ENCODE results near the gene SLC9A9. TPM values are rescaled to one million over a fixed set of nuclear protein-coding genes. Genes with fewer than 3 reads are reported as not detected.

Gene SLC9A9
- total RNA-seq, 2 experiments from 2014 or later: 12.2 TPM

DNA sequence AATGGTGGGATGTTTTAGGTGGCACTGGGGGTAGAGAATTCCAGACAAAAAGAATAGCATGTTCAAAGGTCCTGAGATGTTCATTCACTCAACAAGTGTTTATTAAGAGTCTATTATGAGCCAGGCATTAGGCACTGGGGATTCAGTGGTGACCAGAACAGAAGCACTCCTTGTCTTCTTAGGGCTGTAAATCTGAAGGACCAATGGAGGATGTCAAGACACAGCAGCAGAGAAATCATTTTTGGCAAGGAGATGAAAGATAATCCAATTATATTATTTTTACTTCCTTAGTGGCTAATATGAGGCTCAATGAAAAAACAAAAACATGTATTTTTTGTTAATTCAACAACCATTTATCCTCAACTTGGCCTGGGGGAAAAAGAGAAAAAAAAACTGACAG lies 218.5 kb downstream of the SLC9A9 start:
- TF ChIP-seq, protein P1, sequence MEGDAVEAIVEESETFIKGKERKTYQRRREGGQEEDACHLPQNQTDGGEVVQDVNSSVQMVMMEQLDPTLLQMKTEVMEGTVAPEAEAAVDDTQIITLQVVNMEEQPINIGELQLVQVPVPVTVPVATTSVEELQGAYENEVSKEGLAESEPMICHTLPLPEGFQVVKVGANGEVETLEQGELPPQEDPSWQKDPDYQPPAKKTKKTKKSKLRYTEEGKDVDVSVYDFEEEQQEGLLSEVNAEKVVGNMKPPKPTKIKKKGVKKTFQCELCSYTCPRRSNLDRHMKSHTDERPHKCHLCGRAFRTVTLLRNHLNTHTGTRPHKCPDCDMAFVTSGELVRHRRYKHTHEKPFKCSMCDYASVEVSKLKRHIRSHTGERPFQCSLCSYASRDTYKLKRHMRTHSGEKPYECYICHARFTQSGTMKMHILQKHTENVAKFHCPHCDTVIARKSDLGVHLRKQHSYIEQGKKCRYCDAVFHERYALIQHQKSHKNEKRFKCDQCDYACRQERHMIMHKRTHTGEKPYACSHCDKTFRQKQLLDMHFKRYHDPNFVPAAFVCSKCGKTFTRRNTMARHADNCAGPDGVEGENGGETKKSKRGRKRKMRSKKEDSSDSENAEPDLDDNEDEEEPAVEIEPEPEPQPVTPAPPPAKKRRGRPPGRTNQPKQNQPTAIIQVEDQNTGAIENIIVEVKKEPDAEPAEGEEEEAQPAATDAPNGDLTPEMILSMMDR (IDR thresholded peaks at IDR 0.05): no peak
- intact Hi-C loops (cut with DNase I, micrococcal nuclease): no loop called here
- no peak overlapping the region for H3K27ac Mint-ChIP-seq
- no peaks in the 10 kb centered on the region for H3K4me1 Mint-ChIP-seq (ENCODE audit: low read depth)
- ATAC-seq (ENCODE audit: poor library complexity): no peak
- DNase-seq: no peak
- Histone ChIP-seq H3K4me3 (ENCODE audit: low read length) (no peak overlapping the region), H3K36me3 (ENCODE audit: insufficient read depth, low read length) (no peaks in the 10 kb centered on the region), H3K4me1 (ENCODE audit: insufficient read depth, low read length) (no peaks in the 10 kb centered on the region), H3K9me3 (ENCODE audit: control insufficient read depth in 1 of 2, insufficient read depth in 1 of 2, low read length in 2 of 2) (no peaks in the 10 kb centered on the region), H3K27me3 (ENCODE audit: control insufficient read depth in 1 of 2, insufficient read depth in 2 of 2, low read length in 2 of 2) (no peaks in the 10 kb centered on the region), H3K27ac (ENCODE audit: low read depth in 1 of 2, low read length in 2 of 2) (no peak overlapping the region)
- H3K9me3 Mint-ChIP-seq: no peaks in the 10 kb centered on the region
- no peaks in the 10 kb centered on the region for H3K27me3 Mint-ChIP-seq
- ChIA-PET CTCF (interaction anchor here (1.0 kb wide), 1 partner anchor 45 kb away, joined by 4 read pairs; no protein-coding TSS in a partner anchor), POLR2A (no interaction called here)
- H3K4me3 Mint-ChIP-seq: no peak overlapping the region
- H3K36me3 Mint-ChIP-seq (ENCODE audit: low read depth): peaks cover 3% of the 10 kb centered on the region

DNA sequence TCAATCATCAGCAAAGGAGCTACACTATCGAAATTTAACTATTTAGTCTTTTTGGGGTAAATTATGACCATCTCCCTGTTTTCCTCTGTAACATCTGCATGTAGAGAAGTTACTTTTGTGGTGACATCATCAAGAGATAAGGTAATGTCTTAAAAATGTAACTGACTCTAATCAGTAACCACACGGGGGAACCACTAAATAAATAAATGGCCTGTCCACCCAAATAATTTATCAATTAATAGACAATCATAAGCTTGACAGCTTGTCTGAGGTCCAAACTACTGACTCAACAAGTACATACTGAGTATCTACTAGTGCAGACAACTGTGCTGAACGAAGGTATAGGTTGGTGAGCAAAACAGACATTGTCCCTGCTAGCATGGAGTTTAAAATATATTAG lies 219.3 kb downstream of the SLC9A9 start:
- Mint-ChIP-seq H3K36me3 (ENCODE audit: low read depth) (peaks cover under 1% of the 10 kb centered on the region), H3K9me3 (no peaks in the 10 kb centered on the region), H3K4me3 (no peak overlapping the region), H3K27ac (no peak overlapping the region), H3K4me1 (ENCODE audit: low read depth) (no peaks in the 10 kb centered on the region), H3K27me3 (no peaks in the 10 kb centered on the region)
- POLR2A ChIA-PET: no interaction called here
- no peaks in the 10 kb centered on the region for H3K9me3 ChIP-seq (ENCODE audit: control insufficient read depth in 1 of 2, insufficient read depth in 1 of 2, low read length in 2 of 2)
- no peaks in the 10 kb centered on the region for H3K27me3 ChIP-seq (ENCODE audit: control insufficient read depth in 1 of 2, insufficient read depth in 2 of 2, low read length in 2 of 2)
- H3K4me1 ChIP-seq (ENCODE audit: insufficient read depth, low read length): no peaks in the 10 kb centered on the region
- ATAC-seq (ENCODE audit: poor library complexity): no peak
- TF ChIP-seq, protein P1 (IDR thresholded peaks at IDR 0.05): no peak
- H3K4me3 ChIP-seq (ENCODE audit: low read length): no peak overlapping the region
- H3K36me3 ChIP-seq (ENCODE audit: insufficient read depth, low read length): no peaks in the 10 kb centered on the region
- no peak overlapping the region for H3K27ac ChIP-seq (ENCODE audit: low read depth in 1 of 2, low read length in 2 of 2)
- DNase-seq: no peak
- intact Hi-C loops (cut with DNase I, micrococcal nuclease): no loop called here
- CTCF ChIA-PET: no interaction called here

GRCh38 chr3:143627336-143627735 lies 220.9 kb downstream of the SLC9A9 start:
- peaks cover 9% of the 10 kb centered on the region for H3K36me3 Mint-ChIP-seq (ENCODE audit: low read depth)
- H3K27ac Mint-ChIP-seq: no peak overlapping the region
- no peaks in the 10 kb centered on the region for H3K27me3 Mint-ChIP-seq
- TF ChIP-seq, protein P1 (IDR thresholded peaks at IDR 0.05): no peak
- ChIA-PET CTCF (no interaction called here), POLR2A (no interaction called here)
- H3K4me1 ChIP-seq (ENCODE audit: insufficient read depth, low read length): no peaks in the 10 kb centered on the region
- intact Hi-C loops (cut with DNase I, micrococcal nuclease): no loop called here
- H3K27me3 ChIP-seq (ENCODE audit: control insufficient read depth in 1 of 2, insufficient read depth in 2 of 2, low read length in 2 of 2): no peaks in the 10 kb centered on the region
- H3K4me1 Mint-ChIP-seq (ENCODE audit: low read depth): no peaks in the 10 kb centered on the region
- no peak overlapping the region for H3K27ac ChIP-seq (ENCODE audit: low read depth in 1 of 2, low read length in 2 of 2)
- H3K36me3 ChIP-seq (ENCODE audit: insufficient read depth, low read length): no peaks in the 10 kb centered on the region
- no peak for ATAC-seq (ENCODE audit: poor library complexity)
- H3K9me3 Mint-ChIP-seq: no peaks in the 10 kb centered on the region
- H3K9me3 ChIP-seq (ENCODE audit: control insufficient read depth in 1 of 2, insufficient read depth in 1 of 2, low read length in 2 of 2): no peaks in the 10 kb centered on the region
- no peak overlapping the region for H3K4me3 Mint-ChIP-seq
- no peak overlapping the region for H3K4me3 ChIP-seq (ENCODE audit: low read length)
- DNase-seq: no peak

All from CD4-positive, alpha-beta T cell (primary cell).